DND-41 (cell line): ENCODE results near the gene DOP1A.

Experiments
- ATAC-seq: fragments of 200-7000 bp; cut with Tn5 transposase; 3 replicates; pipeline ENCODE4 v1.9.1; 2021; ENCODE audit warnings: low read depth; ENCODE audit not compliant: insufficient read depth
- DNase-seq: peaks from one replicate; pipeline ENCODE4 v3.0.0-alpha.2; 2020
- H2AFZ ChIP-seq: 2 replicates; pipeline ENCODE4 v1.6.0; 2012; ENCODE audit warnings: low read depth, low read length
- H3K27ac ChIP-seq: 2 replicates; pipeline ENCODE4 v1.5.1; 2012; ENCODE audit warnings: low read length, inconsistent platforms
- H3K27me3 ChIP-seq: fragments of 200-600 bp; sonication (generic); 2 replicates; pipeline ENCODE4 v1.6.0; 2012; ENCODE audit warnings: low read length, mild to moderate bottlenecking, inconsistent platforms; ENCODE audit not compliant: insufficient read depth, poor library complexity
- H3K36me3 ChIP-seq: 2 replicates; pipeline ENCODE4 v1.5.1; 2012; ENCODE audit warnings: low read length, inconsistent platforms; ENCODE audit not compliant: insufficient read depth
- H3K4me1 ChIP-seq: 2 replicates; pipeline ENCODE4 v1.5.1; 2012; ENCODE audit warnings: mild to moderate bottlenecking, low read length; ENCODE audit not compliant: insufficient read depth
- H3K4me2 ChIP-seq: 2 replicates; pipeline ENCODE4 v1.6.0; 2012; ENCODE audit warnings: mild to moderate bottlenecking, moderate library complexity, low read length, inconsistent platforms; ENCODE audit not compliant: insufficient read depth
- H3K4me3 ChIP-seq, 2 experiments: fragments of 200-600 bp in 1 of 2; shearing (Covaris generic) in 1 of 2; 2 replicates each; pipeline ENCODE4 v1.5.1; 2012 to 2016; ENCODE audit warnings: inconsistent platforms in 2 of 2, low read length in 2 of 2, mild to moderate bottlenecking in 2 of 2, low read depth in 1 of 2, moderate library complexity in 1 of 2
- H3K79me2 ChIP-seq: 2 replicates; pipeline ENCODE4 v1.6.0; 2012; ENCODE audit warnings: low read length, inconsistent platforms; ENCODE audit not compliant: insufficient read depth
- H3K9ac ChIP-seq: 2 replicates; pipeline ENCODE4 v1.6.0; 2012; ENCODE audit warnings: low read depth, mild to moderate bottlenecking, inconsistent platforms, low read length, moderate library complexity
- H3K9me3 ChIP-seq: 2 replicates; pipeline ENCODE4 v1.5.1; 2012; ENCODE audit warnings: low read length, moderate library complexity, mild to moderate bottlenecking, inconsistent platforms; ENCODE audit not compliant: insufficient read depth, severe bottlenecking
- H4K20me1 ChIP-seq: 2 replicates; pipeline ENCODE4 v1.6.0; 2012; ENCODE audit warnings: low read length; ENCODE audit not compliant: insufficient read depth
- EZH2 ChIP-seq: IDR thresholded peaks from 3 replicates; pipeline ENCODE4 v1.6.1; 2012; ENCODE audit warnings: borderline replicate concordance, low read depth, mild to moderate bottlenecking, moderate library complexity, low read length, inconsistent platforms; ENCODE audit not compliant: severe bottlenecking
- TF ChIP-seq, protein P1 (sequence below): IDR thresholded peaks from 2 replicates; pipeline ENCODE4 v1.5.1; 2012; ENCODE audit warnings: borderline replicate concordance, low read length, moderate library complexity, mild to moderate bottlenecking; ENCODE audit not compliant: poor library complexity, severe bottlenecking; ENCODE audit errors: extremely low read depth

The DOP1A gene

DNA sequence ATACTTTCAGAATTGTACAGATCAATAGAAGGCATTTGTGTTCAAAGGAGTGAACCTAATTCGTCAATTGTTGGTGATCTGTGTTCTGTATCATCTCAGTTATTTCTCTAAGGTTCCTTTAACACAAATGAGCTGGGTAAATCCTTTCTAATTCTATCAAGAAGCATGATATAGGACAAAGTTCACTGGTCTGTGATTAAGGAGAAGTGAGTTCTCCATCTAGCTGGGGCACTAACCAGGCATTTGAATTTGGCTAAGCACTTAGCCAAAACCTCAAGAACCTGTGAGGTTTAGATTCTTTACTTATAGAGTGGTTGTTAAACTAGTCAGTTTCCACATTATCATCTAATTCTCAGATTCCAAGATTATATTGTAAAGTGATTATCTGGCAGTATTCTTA is 50.3 kb downstream of the DOP1A start:
- ATAC-seq = no peak
- H3K4me2 ChIP-seq = no peak overlapping the region
- H3K36me3 ChIP-seq = peaks cover 22% of the 10 kb centered on the region; the same call in 1 of the 2 replicates
- no peak overlapping the region for H3K27ac ChIP-seq
- TF ChIP-seq, protein P1, sequence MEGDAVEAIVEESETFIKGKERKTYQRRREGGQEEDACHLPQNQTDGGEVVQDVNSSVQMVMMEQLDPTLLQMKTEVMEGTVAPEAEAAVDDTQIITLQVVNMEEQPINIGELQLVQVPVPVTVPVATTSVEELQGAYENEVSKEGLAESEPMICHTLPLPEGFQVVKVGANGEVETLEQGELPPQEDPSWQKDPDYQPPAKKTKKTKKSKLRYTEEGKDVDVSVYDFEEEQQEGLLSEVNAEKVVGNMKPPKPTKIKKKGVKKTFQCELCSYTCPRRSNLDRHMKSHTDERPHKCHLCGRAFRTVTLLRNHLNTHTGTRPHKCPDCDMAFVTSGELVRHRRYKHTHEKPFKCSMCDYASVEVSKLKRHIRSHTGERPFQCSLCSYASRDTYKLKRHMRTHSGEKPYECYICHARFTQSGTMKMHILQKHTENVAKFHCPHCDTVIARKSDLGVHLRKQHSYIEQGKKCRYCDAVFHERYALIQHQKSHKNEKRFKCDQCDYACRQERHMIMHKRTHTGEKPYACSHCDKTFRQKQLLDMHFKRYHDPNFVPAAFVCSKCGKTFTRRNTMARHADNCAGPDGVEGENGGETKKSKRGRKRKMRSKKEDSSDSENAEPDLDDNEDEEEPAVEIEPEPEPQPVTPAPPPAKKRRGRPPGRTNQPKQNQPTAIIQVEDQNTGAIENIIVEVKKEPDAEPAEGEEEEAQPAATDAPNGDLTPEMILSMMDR = no peak
- TF ChIP-seq EZH2 = no peak
- no peak overlapping the region for H3K4me3 ChIP-seq
- H3K27me3 ChIP-seq = no peaks in the 10 kb centered on the region
- no peaks in the 10 kb centered on the region for H3K9me3 ChIP-seq
- no peak overlapping the region for H2AFZ ChIP-seq
- no peaks in the 10 kb centered on the region for H4K20me1 ChIP-seq
- H3K4me1 ChIP-seq = no peaks in the 10 kb centered on the region
- no peak overlapping the region for H3K9ac ChIP-seq
- no peaks in the 10 kb centered on the region for H3K79me2 ChIP-seq
- DNase-seq = no peak

DNA sequence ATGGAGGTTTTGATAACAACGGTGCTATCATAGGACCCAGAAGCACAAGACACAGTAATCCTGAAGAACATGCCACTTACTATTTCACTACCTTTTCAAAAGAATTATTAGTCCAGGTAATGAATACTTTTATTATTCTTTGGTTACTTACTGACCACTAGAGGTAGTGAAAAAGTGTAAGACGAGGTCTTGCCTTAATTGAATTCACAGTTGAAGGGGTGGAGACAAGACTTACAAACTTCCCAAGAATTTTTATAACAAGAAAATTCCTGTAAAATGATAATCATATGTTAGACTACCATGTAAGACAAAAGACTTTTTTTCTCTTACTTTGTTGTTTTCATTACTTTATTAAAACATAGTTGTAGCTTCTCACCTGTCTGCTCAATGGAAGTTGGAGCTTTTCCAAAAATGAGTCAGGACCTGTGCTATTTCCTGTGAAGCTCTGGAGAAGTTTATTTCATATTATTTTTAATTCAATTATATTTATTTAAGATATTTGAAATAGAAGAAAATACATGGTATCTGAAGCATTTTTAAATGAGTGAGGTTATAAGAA is 52.4 kb downstream of the DOP1A start:
- H3K27me3 ChIP-seq = no peaks in the 10 kb centered on the region
- TF ChIP-seq, protein P1 = no peak
- no peak for TF ChIP-seq EZH2
- no peak for ATAC-seq
- no peaks in the 10 kb centered on the region for H4K20me1 ChIP-seq
- no peaks in the 10 kb centered on the region for H3K9me3 ChIP-seq
- no peak for DNase-seq
- no peaks in the 10 kb centered on the region for H3K79me2 ChIP-seq
- no peak overlapping the region for H3K9ac ChIP-seq
- no peak overlapping the region for H3K4me3 ChIP-seq
- no peak overlapping the region for H2AFZ ChIP-seq
- no peak overlapping the region for H3K4me2 ChIP-seq
- no peak overlapping the region for H3K27ac ChIP-seq
- peaks cover 33% of the 10 kb centered on the region for H3K36me3 ChIP-seq
- H3K4me1 ChIP-seq = no peaks in the 10 kb centered on the region

DNA sequence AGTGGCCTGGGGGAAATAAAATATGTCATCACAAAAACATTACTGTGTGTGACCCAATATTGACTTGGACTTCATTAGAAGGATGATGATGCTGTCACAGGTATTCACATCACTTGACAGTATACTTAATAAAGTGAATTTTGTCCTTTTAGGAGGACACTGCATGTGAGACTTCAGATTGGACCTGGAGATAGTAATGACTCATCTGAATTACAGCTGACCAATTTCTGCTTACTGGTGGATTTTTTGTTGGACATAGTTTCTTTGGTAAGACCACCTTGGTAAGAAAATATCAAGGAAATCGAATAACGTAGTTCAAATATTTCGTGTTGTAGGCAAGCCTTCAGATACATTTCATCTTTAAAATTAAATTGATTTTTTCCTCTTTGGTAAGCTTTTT is 57.1 kb downstream of the DOP1A start:
- H3K36me3 ChIP-seq = peaks cover 67% of the 10 kb centered on the region
- TF ChIP-seq, protein P1 = no peak
- no peak for TF ChIP-seq EZH2

DNA sequence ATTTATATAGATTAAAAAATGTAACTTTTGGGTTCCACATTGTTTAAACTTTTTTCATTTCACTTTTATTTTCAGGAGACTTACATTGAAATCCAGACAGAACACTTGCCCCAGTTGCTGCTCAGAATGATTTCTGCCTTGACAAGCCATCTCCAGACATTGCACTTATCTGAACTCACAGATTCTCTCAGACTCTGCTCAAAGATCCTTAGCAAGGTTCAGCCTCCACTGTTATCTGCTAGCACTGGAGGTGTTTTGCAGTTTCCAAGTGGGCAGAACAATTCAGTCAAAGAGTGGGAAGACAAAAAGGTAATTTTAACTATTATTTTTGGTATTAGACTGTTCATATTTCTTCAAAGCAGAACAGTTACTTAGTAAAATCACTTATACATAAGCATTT is 58.0 kb downstream of the DOP1A start:
- Histone ChIP-seq H3K9ac (no peak overlapping the region), H4K20me1 (no peaks in the 10 kb centered on the region), H3K4me2 (no peak overlapping the region), H3K4me1 (no peaks in the 10 kb centered on the region), H3K4me3 (no peak overlapping the region), H3K27ac (no peak overlapping the region), H3K9me3 (no peaks in the 10 kb centered on the region), H2AFZ (no peak overlapping the region), H3K36me3 (peaks cover 68% of the 10 kb centered on the region), H3K27me3 (no peaks in the 10 kb centered on the region), H3K79me2 (no peaks in the 10 kb centered on the region)
- no peak for DNase-seq
- ATAC-seq = no peak
- TF ChIP-seq, protein P1 = no peak
- no peak for TF ChIP-seq EZH2

More for the DNA sequence above, 57.1 kb downstream of the DOP1A start:
- Histone ChIP-seq H2AFZ (no peak overlapping the region), H3K4me3 (no peak overlapping the region), H3K27me3 (no peaks in the 10 kb centered on the region), H3K79me2 (no peaks in the 10 kb centered on the region), H3K9me3 (no peaks in the 10 kb centered on the region), H3K9ac (no peak overlapping the region), H4K20me1 (no peaks in the 10 kb centered on the region), H3K4me2 (no peak overlapping the region), H3K4me1 (no peaks in the 10 kb centered on the region), H3K27ac (no peak overlapping the region)
- DNase-seq (no peak), ATAC-seq (no peak)
